HG02884 (cell line): ENCODE results near the gene CASP9.

ENCODE experiments used
- ATAC-seq: cut with Tn5 transposase; IDR thresholded peaks from one replicate; pipeline ENCODE4 v1.9.1; 2021; ENCODE audit warnings: mild to moderate bottlenecking, moderate library complexity; ENCODE audit not compliant: unreplicated experiment

Gene CASP9

DNA sequence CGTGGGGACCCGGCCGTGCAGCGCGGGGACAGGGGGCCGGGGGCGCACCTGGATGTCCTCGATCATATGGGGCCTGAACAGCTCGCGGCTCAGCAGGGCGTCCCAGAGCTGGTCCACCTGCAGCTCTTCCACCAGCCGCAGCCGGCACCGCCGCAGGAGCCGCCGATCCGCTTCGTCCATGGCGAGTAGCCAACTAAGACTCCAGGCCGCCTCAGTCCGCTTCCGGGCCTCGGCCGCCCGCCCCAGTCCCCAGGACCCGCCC lies at the start of gene CASP9:
Gene CASP9, minus strand, starts transcription at position 195 of the 262 bp plus-strand sequence. Its CDS starts 15 bp downstream, at position 180.
- no peak for ATAC-seq

DNA sequence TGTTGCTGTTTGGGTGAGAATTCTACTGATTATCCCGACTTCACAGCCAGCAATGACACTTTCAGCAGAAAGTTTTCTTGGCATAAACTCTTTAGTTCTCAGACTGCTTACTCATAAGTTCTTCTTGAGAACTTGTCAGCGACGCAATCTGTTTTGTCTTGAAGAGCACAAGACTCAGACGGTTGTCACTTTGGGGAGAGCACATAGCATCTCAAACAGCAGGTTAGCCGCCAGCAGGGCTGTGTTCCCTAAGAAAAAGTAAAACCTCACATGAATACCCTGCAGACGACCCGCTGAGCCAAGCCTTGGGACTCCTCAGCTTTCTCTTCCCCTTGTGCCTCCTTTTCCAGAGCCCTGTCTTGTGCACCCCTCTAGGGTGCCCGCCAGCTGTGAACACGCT lies 49.5 kb upstream of the CASP9 start:
- ATAC-seq: no peak

DNA sequence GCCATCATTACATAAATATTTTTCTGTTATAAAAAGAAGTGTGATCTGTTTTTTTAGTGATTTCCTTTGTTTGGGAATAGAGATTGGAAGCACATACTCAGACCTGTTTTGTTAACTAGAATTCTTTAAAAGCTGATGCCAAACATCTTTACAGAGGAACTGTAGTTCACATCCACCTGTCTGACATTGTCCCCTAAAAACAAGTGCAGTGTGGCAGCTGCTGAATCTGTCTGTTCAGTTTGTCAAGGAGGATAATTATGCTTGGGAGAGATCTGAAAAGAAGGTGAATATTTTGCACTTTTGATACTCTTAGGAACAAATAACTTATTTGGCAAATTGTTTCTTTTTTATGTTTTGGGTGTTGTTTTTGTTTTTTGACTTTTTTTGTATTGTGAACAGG lies 47.3 kb upstream of the CASP9 start:
- ATAC-seq: no peak

DNA sequence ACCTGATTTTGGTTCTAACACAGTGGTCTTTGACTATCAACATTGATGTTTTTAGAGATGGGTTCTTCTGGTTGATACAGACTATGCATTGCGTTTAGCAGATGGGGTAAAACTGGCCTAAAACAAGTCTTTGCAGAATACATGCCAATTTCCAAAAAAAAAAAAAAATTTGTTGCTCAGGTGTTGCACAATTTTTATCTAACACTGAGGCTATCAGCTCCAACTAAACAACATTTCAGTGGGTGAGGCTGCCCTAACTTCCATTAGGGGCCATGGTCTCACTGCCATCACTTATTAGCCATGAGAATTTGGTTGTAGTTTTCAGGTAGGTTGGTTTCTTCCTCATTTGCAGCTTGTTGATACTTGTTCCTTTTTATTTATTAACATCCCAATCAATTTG lies 46.8 kb upstream of the CASP9 start:
- ATAC-seq: no peak

DNA sequence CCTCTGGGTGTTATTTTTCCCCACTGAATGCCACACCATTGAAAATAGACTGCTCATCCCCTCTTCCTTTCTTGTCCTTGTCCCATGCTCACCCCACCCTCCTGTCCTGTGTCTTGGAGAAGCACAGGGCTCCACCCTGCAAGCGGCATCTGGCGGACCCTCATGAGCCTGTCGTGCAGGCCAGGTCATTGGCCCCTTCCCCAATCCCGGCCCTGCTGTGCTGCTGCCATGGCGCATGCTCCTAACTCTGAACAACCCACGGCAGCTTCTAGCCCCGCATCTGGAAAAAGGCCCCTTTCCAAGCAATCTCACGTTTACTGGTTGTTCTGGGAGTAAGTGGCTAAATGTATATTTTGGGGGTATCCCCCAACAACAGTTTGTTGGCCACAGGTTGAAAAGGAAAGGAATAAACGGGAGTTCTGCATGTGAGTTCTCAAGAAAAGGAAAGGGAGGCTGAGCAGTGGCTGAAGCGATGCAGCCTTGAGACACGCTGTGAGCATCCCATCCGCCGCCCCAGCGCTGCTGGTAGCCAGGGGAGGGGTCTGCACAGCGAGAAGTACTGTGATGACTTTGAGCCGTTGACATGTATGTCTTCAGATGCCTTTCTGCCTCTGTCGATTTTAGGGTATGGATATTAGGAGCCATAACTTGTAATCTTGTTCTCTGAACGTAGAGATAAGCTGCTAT lies 44.5 kb upstream of the CASP9 start:
- ATAC-seq: no peak

DNA sequence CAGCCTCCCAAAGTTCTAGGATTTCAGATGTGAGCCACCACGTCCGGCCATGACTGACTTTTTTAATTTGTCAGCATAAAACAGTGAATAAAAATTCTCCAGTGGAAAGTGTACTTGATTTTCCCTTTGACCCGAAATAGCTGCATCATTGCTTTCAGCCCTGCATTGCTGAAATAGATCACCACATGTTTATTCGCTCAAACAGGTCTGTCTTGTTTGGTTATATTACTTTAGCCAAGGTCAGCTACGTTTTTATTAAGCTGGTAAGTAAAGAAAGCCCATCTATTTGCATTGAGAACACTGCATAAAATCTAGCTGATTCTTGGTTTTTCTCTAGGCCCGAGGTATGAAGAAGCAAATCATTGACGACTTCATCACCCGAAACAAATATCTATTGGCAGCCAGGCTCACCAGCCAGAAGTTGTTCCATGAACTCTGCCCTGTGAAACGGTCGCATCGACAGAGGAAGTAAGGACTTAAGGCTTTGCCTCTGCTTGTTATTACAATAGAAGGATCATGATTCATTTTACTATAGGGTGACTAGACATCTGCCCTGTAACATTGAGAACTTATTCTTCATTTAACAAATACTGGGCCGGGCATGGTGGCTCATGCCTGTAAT lies 35.3 kb upstream of the CASP9 start:
- ATAC-seq: no peak

DNA sequence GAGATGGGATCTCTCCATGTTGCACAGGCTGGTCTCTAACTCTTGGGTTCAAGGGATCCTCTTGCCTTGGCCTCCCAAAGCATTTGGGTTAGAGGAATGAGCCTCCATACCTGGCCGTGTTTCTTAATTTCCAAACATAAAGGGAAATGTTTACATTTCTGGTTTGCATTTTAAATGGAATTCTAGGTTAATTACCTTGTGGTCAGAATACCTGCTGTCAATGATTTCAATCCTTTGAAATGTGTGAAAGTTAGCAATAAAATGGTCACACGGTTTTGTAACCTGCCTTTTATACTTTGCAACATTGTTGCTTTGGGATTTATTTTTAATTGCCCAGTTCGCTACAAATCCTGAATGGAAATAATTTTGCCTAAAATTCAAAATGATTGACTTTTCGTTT lies 34.5 kb upstream of the CASP9 start:
- ATAC-seq: no peak

DNA sequence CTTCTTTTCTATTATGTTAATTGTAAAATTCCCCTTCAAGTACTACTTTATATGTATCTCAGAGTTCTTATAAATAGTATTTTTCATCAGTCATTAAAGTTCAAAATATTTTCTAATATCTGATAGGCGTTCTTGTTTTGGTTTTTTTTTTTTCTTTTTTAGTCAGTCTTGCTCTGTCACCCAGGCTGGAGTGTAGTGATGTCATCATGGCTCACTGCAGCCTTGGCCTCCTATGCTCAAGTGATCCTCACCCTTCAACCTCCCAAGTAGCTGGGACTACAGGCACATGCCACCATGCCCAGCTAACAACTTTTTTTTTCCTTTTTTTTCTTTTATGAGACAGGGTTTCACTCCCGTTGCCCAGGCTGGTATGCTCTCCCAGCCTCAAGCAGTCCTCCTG lies 33.6 kb upstream of the CASP9 start:
- no peak for ATAC-seq

DNA sequence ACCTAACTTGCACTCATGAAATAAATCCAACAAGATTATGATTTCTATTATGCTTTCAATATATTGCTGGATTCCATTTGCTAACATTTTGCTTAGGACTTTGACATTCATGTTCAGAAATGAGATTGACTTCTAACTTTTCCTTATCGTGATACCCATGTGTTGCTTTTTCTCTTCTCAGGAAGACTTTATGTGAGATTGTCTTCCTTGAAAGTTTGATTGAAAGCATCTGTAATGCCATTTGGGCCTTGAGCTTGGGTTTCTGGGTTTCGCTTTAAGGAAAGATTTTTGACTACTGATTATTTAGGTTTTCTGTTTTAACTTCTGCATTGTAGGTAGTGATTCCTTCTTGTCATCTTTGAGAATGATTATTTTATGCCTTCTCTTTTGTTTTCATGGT lies 33.0 kb upstream of the CASP9 start:
- no peak for ATAC-seq

DNA sequence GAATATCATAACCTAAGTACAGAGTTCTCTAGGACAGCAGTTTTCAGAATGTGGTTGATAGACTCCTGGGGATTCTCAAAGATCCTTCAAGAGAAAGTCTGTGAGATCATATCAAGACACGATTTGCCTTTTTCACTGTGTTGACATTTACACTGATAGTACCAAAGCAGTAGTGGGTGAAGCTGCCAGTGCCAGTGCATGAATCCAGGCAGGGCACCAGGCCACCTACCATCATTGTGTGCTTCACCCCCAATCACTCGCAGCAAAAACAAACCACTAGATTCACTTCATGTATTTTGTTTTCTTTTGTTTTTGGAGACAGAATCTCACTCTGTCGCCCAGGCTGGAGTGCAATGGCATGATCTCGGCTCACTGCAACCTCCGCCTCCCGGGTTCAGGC lies 26.6 kb upstream of the CASP9 start:
- ATAC-seq: no peak

DNA sequence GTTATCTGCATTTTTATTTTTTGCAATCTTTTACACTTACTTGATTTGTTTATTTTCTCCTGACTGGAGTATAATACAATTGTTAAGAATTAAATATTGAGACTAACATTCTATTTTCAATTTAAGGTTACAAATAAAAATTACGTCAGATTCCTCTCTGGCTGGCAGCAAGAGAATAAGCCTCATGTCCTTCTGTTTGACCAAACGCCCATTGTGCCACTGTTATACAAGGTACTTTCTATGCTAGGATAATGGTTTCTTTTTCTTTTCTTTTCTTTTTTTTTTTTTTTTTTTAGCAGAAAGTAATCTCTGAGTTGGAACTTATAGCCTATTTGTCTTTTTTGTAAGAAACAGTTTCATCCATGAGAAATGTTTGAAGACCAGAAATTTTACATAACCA lies 22.6 kb upstream of the CASP9 start:
- ATAC-seq: no peak

DNA sequence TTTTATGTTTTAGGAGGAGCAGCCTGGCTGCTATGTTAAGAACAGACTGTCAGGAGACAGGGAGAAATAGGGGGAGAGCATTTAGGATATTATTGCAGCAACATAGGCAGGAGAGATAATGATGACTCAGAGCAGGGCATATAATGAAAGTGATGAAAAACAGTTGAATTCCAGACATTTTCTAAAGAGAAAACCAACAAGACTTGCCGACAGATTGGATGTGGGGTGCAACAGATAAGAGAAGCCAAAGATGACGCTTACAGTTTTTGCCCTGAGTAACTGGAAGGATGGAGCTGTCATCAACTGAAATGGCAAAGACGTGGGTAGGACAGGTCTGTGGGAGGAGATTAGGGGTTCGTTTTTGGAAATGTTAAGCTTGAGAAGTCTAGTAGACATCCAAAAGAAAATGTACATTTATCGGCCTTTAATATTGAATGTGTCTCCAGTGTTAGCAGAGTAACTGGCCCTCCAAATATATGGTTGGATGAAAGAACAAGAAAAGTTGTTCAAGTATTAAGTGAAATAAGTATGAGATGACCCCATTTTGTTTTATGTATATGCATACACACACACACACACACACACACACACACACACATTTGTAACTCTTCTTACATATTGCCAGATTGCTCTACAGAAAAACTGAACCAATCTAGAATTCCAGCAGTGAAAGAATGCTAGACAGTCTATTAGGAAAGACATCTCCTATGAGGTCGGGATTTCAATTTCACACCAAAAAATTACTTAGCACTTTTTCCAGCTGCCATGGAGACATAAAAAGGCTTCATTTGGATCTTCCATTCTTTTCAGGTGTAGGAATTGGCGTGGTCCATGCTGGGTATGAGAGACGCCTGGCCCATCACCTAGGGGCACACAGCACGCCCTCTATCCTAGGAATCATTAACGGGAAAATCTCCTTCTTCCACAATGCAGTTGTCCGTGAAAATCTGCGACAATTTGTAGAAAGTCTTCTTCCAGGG lies 19.9 kb upstream of the CASP9 start:
- no peak for ATAC-seq

DNA sequence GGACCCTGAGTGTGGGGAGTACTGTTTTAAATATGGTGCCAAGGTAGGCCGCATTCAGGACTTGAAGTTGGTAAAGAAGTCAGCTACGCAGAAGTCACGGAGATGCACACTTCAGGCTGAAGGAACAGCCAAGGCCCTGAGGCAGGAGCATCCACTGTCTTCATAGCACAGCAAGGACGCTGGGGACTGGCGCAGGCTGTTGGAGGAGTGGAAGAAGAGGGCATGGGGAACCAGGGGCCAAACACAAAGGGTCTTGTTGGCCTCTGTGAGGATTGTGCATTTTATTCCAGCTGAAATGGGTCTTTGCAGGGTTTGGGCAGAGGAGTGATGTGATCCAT lies 19.2 kb upstream of the CASP9 start:
- no peak for ATAC-seq

DNA sequence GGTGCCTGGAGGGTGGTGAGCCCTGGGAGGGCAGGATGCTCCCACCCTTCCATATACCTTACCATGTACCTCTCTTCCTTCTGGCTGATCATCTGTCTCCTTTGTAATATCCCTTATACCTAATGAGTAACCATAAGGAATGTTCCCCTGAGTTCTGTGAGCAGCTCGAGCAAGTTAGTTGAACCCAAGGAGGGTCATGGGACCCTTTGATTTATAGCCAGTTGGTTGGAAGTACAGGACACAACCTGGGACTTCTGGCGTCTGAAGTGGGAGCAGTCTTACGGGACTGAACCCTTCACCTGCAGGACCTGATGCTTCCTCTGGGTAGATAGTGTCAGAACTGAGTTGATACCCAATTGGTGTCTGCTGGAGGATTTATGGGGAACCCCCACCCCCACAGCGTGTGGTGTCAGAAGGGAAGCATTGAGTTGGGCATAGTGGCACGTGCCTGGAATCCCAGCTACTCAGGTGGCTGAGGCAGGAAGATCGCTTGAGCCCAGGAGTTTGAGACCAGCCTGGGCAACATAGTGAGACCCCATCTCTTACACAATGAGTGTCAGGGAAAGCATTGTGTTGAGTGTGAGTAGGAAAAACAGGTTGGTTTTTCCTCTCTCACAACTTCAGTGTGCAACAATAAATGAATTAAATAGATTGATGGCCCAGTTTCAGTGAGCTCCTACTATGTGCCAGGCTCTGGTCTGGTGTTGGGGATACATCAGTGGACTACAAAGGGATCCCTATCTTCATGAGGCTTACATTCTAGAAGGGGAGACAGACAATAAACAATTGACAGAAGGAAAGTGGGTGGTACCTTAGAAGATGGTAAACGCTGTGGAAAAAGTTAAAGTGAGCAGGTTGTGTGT lies 18.6 kb upstream of the CASP9 start:
- ATAC-seq: no peak

DNA sequence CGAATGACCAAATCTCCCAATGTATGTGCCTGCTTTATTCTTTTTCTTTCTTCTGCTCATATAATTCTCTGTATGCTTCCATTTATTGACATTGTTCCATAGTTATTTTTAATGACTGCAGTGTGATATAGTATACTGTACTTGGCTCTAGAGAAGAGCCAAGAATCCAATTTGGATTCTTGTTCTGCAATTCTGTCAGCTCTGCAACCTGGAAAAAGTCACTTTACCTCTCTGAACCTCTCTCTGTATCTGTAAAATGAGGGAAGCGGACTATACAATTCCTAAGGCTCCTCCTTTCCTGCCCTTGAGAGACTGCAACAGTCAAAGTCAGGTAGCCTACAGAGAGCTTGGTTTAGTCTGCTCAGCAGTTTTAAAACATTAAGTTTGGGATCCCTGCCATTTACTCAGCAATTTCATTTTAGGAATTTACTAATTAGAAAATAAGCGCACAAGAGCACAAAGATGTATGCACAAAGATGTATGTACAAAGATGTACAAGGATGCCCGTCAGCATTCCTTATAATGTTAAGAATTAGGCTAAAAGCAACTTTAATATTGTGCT lies 17.3 kb upstream of the CASP9 start:
- ATAC-seq: no peak

DNA sequence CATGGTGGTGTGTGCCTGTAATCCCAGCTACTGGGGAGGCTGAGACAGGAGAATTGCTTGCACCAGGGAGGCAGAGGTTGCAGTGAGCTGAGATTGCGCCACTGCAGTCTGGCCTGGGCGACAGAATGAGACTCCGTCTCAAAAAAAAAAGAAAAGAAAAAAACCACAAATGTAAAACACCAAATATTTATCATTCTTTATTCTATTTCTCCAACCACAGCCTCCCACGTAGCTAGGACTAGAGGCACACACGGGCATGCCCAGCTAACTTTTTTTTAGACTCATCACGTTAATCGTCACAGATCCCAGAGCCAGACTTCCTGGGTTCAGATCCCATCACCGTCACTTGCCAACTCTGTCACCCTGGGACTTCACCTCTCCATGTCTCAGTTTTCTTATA lies 16.2 kb upstream of the CASP9 start:
- ATAC-seq: no peak

DNA sequence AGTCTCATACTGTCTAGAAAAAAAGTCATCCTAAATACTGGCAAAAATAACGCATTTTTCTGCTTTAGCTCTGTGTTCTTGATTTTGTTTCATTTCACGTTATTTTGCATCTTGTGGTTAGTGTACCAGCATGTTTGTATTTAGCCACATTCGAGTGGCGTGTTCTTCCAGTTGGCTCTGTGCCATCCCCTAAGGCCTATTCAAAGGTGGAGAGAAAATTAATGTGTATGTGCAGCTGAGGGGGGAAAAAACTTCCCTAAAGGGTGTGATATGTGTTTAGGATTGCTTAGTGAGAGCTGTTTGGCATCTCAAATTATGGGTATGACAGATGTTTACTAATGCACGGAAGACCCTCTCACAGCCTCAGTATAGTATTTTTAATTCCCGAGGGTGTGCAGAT lies 14.8 kb upstream of the CASP9 start:
- ATAC-seq: no peak

DNA sequence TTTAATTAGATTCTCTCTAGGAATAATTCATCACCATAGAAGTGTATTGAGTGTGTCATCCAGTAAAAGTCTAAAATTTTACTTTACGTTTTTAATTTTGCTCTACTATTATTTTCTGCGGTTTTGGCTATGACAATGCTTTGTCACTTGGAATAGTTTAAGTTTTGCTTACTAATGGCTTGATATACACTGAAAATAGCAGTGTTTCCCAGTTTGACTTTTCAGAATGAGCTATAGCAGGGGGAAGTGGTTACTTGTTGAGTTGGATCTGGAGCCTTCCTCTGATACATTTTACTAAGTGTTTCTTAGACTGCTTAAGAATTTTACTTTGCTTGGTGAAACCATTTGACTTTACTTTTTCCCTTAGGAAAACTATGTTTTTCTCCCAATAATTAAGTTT lies 7.7 kb upstream of the CASP9 start:
- ATAC-seq: no peak

DNA sequence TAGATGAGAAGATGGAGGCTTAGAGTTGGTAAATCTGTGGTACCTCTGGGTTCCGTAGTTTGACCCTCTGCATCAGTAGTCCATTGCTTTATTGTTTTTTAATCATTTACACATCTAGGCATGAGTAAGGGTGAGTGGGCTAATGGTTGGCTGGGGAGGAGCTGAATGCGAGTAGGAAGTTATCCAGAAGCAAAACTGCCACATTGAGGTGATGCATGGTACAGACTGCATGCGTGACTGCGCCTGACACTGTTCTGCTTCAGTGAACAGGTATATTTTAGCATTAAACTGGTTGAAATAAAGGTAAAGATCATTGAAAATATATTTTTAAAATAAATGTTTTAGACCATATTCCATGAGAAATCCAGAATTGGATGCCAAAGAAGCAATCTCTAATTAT lies 7.0 kb upstream of the CASP9 start:
- no peak for ATAC-seq

DNA sequence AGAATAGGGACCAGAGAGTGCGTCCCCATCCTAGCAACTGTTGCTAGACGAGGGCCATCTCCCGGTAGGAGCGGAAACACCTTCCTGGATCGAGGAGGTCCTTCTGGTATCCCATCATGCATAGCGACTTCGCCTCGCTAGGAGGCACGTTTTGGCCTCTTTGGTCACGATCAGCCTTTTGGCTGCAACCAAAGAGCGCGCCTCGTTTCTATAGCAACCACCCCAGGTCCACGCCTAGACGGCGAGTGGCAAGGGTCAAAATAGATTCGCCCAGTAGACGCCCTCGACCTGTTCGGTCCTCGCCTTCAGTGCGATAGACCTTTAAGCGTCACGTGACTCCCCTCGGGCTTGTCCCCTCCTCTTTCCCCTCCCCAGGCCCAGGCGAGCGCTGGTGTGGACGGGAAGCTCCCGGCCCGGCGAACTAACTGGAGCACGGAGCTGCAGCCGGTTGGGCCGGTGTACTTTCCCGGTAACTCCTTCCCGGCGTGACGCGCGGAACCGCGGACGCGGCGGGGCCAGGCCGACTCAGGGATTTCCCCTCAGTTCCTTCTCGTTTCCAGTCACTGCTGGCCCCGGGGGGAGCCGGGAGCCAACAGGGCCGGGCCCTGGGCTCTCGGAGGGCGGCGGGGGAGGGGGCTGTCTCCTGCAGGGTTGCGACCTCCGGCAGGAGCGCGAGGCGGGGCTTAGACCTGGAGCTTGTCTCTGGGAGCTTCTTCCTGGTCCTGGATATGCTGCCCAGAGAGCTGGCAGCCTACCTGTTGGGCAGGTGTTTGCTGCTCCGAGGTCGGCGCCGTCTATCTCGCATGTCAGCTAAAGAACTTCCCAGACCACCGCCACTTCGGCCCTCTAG lies 2.7 kb upstream of the CASP9 start, which contains the start of gene DNAJC16:
Gene DNAJC16, plus strand, starts transcription at position 359 of the 850 bp plus-strand sequence. CDS start 2,258 bp downstream, outside the sequence.
- ATAC-seq: peak; percentile 59
